ENCODE measurements around the gene NSUN4.
"Not testable (repeated sequence)": the region's sequence is repeated elsewhere in the genome, so short reads cannot be mapped to it uniquely, and the experiment has no call there.

NSUN4 gene

DNA sequence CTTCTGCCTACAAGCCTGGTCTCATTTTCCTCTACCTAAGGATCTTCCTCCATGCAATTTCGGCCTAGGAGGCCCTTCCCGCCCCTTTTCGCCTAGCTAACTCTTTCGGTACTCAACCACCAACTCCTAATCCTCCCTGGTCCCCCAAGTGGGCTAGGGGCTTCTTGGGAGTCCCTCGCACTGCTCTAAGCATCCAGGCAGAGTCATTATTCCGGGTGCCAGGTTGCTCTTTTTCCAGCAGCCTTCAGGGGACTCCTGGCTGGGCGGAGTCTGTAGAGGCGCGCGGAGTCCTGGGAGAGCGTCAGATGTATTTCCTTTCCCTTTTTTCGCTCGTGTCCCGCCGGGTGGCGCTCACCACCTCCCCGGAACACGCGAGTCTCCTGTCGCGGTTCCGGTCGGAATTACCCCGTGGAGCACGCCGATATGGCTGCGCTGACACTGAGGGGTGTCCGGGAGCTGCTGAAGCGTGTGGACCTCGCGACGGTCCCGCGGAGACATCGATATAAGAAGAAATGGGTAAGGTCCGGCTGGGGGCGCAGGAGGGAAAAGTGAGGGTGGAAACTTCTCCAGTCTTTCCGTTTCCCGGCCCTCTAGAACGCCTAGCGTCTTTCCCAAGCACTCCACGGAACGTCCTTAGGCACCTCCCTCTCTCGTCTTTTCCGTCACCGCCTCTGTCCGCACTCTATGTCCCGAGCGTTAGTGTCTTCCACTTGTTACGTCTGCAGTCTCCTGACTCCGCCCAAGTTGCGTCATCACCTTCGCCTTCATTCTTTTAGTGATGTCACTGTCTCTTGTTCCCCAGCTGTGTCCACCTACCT is at the start of gene NSUN4:
TSS of gene NSUN4 (plus strand) at position 404 of the 818 bp plus-strand sequence. CDS start at position 424, 20 bp downstream.
- DNase-seq: peak; percentile 90

DNA sequence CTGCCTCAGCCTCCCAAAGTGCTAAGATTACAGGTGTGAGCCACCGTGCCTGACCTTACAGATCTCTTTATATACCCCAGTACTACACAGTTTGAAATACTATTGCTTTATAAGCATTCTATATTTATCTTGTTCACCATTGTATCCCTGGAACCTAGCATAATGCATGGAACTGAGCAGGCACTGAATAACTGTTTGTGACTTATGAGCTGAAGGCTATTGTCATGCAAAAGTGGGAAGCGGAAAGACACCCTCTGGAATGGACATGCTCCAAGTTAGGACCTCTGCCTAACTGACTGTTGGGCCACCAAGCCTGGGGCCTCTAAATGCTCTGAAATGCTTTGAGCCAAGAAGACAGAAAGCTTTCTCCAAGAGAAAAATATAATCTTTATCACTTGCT is 45.3 kb upstream of the NSUN4 start:
- DNase-seq: no peak

DNA sequence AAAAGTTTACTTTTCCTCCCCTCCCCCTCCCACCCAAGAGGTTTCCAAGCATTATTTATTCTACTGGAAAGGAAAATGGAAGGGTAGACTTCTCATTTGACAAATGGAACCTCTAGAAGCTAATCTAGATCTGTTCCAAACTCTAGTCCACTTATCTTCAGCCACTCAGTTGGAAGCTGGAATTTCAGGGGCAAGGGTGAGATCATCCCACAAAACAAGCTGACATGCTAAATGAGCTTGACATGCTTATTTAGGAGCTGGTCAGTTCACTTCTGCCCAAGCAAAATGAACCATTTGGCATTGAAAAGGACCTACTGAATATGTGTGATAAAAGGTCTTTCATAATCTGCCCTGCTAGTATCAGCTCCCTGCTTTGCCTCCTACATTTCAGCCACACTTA is 42.2 kb upstream of the NSUN4 start:
- no peak for DNase-seq

DNA sequence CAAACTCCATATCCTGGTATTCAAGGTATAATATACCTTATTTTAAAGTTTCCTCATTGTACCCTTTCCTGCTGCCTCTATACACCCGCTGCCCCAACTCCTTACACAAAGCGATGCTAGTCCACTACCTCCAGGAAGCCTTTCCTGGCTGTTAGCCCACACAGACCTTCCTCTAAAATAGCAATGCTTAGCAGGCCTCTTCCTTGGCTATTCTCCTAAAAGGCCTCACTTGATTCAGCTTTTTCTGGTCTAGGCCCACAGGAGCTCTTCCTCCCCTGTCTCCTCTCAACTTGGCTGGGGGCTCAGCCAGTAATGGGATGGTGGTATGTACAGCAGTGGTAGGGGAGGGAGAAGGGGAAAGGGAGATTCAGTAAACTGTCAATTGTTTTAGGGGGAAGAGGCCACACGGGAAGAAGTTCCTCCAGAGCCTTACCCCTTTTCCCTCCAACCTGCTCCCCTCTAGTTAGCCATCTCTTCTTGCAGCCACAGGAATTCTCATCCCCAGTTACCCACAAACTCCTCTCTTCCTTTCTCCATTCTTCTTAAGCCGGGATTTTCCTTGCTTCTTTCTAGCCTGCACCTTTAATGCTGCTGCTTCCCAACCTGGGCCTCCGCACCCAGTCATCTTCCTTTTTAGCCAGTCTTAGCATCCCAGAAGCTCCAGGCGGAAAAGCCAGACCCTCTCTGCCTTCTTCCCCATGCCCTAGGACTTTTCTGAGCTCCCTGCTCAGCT is 39.8 kb upstream of the NSUN4 start:
- no peak for DNase-seq

DNA sequence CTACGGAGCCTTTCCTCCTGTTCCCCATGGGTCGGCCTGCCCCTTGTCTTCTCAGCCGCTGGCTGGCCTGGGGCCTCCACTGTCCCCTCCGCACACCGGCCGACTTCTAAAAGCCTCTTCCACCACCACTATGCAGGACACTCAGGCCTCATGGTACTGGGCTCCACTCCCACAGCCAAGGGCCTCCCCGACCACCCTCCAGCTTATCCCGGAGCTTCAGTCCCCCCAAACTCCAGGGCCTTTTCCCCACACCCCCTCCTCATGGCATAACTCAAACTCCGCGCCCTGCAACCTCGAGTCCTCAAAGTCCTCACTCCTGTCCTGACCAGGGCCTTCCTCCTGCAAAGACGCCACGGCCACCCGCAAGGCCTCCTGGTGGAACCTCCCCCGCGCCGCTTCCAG is 39.2 kb upstream of the NSUN4 start:
- no peak for DNase-seq

DNA sequence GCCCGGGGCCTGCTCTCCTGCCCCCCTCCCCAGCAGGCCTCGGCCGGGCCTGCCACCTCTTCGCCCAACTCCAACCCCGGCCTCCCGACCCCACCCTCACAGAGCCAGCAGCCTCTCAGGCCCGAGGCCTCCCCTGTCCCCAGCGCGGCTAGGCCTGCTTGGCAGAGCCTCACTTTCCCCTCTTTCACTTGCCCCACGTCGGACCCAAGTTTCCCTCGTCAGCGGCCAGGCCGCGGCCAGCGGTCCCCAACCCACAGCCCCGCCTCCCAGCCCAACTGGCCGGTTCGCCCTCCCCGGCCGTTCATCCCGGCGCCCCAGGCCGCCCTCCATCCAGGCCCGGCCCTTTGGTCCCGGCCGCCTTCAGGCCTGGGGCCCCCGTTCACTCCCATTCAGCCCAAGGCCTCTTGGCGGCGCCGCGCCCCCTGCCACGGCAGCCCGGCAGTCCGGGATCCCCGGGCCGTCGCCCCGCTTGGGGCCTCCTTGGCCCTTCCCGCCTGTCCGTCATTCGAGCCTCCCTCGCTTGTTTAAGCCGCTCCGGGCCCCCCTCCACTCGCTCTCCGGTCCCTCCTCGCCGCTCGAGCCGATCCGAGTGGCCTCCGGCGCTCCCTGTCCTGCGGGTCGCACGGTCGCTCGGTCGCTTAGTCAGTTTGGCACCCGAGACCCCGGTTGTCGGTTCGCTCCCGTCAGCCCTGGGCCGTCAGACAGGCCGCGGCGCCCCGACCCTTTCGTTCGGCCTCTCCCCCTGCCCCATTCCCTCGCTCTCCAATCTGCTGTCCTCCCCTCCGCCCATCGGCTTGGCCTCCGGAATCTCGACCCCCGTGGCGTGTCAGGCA is 38.6 kb upstream of the NSUN4 start:
- peak; percentile 51 for DNase-seq

DNA sequence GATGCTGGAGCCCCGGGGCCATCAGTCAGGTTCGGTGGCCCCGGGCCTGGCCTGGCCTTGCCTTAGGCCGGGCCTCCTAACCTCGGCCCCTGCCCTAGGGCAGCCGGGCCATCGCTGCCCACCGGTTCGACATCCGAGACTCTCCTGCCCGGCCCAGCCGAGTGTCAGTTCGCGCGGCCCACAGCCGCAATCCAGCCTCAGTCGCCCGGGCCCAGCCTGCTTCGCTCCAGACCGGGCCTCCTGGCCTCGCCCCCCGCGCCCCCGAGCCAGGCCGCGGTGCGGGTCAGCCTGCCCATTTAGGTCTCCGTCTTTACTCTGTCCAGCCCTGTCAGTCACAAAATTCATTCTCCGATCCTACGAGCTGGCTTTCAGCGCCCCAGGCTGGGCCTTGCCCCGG is 38.0 kb upstream of the NSUN4 start:
- DNase-seq: no peak

DNA sequence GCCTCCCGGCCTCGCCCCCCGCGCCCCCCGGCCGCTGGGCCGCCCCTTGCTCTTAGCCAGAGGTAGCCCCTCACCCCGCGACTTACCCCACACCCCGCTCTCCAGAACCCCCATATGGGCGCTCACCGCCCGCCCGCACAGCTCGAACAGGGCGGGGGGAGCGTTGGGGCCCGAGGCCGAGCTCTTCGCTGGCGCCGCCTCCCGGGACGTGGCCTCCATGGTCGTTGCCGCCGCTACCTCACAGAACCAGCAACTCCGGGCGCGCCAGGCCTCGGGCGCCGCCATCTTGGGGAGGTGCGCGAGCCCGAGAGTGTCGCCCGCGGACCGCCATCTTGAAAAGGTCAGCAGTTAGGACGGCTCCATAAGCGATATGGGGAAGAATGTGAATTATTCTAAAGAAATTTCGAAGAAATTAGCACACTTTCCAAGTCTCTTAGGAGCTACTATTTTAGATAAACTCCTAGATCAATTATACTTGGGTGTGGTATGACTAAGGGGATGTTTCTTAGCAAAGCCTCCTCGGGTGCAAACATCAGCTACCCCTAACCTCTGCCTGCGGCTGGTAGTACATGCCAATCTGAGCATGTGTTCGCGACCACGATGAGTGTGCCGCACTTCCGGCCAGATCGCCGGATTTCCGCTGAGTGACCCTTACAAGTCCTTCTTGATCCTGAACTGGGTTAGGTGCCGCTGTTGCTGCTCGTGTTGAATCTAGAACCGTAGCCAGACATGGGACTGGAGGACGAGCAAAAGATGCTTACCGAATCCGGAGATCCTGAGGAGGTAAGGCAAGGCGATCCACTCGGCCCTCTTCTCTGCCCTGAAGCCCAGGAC is 37.4 kb upstream of the NSUN4 start, which contains the start of the genes LRRC41 and UQCRH:
TSS of gene LRRC41 (minus strand) at position 579 of the 834 bp plus-strand sequence. CDS start at position 285, 294 bp downstream.
TSS of gene UQCRH (plus strand) at position 661 of the 834 bp plus-strand sequence. CDS start at position 730, 69 bp downstream.
- peak; percentile 96 for DNase-seq

DNA sequence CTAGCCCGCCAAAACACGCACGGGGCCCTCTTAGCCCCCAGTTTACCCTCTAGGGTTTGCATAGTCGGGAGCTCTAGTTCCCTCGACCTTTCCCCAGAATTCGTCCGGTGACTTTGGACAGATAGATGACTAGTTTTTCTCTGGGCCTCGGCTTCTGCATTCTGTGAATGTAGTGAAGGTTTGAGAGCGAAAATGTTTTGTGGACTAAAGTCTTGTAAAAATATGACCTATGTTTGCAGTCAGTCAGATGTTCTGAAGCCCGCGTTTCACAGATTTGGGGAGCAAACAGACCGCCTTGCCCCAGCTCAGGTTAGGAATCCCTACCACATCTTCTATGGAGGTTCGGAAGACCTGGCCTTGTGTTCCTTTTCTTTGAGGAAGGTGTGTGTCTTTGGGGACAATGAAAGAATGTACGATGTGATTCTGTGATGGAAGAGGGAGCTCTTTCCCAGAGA is 36.7 kb upstream of the NSUN4 start:
- no peak for DNase-seq

DNA sequence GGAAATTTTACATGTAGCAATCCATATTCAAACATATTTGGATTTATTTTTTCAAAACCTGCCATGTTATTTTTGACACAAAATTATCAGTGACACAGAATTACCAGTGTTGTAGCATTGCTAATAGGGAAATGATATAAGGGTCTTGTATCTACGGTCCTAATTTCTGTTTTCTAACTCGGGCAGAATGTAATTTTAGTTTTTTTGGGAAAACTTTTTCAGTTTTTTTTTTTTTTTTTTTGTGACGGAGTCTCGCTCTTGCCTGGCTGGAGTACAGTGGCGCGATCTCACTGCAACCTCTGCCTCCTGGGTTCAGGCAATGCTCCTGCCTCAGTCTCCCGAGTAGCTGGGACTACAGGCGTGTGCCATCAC is 34.5 kb upstream of the NSUN4 start:
- DNase-seq: no peak

DNA sequence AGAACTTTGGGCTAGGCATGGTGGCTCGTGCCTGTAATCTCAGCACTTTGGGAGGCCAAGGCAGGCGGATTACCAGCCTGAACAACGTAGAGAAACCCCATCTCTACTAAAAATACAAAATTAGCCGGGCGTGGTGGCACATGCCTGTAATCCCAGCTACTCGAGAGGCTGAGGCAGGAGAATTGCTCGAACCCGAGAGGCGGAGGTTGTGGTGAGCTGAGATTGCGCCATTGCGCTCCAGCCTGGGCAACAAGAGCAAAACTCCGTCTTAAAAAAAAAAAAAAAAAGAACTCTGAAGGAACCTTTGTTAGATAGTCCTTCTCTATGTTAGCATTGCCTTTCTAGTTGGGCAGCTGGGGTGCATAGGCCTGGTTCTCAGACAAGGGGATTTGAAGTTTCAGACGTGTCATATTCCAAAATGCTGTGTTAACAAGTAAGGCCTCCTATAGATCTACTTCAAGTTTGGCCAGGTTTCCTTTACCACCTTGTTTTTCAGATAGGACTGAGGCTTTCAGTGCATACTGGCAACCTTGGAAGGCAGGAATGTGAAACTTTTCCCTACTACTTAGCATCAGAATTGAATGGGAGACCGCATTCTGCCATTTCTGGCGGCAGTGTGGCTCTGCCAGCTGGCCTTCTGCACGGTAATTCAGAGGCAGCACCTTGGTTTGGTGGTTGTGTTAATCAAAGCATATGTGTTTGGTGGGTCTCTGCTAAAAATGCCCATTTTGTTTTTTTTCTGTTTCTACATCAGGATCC is 31.0 kb upstream of the NSUN4 start:
- DNase-seq: no peak

DNA sequence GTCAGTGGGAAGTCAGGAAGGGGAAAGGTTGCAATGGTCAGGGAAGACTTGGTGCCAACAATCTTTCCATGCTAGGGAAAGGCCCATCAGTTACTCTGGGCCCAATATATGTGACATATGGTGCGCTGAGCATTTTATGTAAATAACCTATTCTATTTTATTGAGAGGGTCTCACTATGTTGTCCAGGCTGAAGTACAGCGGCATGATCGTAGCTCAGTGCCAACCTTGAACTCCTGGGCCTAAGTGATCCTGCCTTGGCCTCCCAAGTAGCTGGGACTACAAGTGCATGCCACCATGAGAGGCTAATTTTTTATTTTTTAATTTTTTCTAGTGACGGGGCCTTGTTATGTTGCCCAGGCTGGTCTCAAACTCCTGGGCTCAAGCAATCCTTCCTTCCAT is 30.3 kb upstream of the NSUN4 start:
- no peak for DNase-seq

DNA sequence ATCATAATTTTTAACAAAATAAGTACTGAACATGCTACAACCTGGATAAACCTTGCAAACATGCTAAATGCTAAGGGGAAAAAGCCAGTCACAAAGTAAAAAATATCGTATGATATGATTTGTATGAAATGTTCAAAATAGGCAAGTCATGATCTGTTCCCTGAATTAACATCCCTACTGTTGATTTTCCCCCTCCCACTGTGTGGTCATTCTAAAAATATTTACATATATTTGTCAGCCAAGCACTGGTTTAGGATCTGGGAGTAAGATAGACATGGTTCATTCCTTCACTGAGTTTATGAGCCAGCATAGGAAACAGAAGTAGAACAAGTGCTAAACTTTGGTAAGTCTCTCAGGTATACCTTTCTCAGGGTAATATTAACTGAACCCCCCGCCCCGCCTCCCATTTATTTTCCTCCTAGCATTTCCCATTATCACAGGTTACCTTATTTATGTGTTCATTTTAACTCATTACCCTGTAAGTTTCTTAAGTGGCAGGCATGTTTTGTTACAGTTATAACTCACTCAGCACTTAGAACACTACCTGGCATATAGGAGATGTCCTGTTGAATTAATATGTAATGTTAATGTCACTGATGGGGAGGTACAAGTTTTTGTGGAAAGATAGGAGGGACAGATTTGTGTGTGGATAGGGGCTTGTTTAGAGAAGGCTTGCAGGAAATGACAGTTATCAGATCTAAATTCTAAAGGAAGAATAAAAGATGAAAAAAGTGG is 24.8 kb upstream of the NSUN4 start:
- no peak for DNase-seq

DNA sequence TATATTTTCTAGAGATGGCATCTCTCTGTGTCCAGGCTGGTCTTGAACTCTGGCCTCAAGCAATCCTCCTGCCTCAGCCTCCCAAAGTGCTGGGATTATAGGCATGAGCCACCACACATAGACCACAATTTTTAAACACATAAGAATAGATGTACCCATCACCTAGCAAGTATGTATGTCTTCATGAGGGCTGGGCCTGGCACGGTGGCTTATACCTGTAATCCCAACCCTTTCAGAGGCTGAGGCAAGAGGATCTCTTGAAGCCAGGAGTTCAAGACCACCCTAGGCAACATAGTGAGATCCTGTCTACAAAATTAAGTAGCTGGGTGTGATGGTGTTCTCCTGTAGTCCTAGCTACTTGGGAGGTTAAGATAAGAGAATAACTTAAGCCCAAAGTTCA is 23.3 kb upstream of the NSUN4 start:
- DNase-seq: no peak

DNA sequence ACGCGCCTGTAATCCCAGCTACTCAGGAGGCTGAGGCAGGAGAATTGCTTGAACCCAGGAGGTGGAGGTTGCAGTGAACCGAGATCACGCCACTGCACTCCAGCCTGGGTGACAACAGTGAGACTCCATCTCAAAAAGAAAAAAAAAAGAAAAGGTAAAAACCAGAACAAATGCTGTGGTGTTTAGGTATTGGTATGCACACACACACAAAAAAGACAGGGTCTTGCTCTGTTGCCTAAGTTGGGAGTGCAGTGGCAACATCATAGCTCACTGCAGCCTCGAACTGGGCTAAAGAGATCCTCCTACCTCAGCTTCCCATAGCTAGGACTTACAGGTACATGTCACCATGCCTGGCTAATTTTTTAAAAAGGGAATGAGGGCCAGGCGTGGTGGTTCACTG is 21.3 kb upstream of the NSUN4 start:
- not testable (repeated sequence) for DNase-seq

DNA sequence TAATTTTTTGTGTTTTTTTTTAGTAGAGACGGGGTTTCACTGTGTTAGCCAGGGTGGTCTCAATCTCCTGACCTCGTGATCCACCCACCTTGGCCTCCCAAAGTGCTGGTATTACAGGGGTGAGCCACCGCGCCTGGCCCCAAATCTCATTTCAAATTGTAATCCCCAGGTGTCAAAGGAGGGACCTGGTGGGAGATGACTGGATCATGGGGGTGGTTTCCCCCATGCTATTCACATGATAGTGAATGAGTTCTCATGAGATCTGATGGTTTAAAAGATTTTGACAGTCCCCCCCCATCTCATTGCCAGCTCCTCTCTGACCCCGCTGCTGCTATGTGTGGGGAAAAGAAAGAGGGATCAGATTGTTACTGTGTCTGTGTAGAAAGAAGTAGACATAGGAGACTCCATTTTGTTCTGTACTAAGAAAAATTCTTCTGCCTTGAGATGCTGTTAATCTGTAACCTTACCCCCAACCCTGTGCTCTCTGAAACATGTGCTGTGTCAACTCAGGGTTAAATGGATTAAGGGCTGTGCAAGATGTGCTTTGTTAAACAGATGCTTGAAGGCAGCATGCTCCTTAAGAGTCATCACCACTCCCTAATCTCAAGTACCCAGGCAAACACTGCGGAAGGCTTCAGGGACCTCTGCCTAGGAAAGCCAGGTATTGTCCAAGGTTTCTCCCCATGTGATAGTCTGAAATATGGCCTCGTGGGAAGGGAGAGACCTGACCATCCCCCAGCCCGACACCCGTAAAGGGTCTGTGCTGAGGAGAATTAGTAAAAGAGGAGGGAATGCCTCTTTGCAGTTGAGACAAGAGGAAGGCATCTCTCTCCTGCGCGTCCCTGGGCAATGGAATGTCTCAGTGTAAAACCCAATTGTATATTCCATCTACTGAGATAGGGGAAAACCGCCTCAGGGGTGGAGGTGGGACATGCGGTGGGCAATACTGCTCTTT is 20.4 kb upstream of the NSUN4 start:
- DNase-seq: not testable (repeated sequence)

DNA sequence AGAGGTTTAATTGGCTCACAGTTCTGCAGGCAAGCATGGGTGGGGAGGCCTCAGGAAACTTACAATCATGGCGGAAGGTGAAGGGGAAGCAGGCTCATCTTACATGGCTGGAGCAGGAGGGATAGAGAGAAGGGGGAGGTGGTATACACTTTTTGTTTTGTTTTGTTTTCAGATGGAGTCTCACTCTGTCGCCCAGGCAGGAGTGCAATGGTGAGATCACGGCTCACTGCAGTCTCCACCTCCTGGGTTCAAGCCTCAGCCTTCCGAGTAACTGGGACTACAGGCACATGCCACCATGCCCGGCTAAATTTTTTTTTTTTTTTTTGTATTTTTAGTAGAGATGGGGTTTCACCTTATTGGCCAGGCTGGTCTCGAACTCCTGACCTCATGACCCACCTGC is 18.4 kb upstream of the NSUN4 start:
- DNase-seq: not testable (repeated sequence)

DNA sequence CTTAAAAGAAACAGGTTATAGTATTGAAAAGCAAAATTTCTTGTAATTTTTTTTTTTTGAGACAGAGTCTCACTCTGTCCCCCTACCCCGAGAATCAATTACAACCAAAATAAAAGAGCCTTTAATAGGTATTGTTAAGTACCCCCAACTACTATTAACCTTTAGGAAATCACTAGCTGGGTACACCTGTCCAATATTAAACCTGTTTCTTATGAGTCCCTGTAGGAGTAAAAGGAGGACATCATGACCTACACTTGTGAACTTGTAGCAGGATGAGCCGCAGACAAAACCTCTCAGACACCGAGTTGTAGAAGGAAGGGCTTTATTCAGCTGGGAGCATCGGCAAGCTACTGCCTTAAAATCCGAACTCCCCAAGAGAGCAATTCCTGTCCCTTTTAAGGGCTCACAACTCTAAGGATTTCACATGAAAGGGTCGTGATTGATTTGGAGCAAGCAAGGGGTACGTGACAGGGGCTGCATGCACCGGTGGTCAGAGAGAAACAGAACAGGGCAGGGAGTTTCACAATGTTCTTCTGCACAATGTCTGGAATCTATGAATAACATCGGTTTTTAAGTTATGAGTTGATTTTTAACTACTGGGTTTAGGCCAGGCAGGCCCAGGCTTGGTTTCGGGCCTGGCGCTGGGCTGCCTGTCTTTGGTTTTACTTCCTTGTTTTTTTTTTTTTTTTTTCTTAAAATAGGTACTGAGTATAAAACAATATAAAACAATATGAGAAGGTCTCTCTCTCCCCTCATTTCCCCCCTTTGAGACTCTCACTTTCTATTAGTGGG is 15.1 kb upstream of the NSUN4 start:
- not testable (repeated sequence) for DNase-seq
